Liver (tissue), 3 donors: ENCODE data around the gene VRTN.

ENCODE experiments used
- FOXA1 ChIP-seq: IDR thresholded peaks from 2 replicates; pipeline ENCODE4 v1.6.1; 2016; ENCODE audit warnings: antibody characterized with exemption
- GABPA ChIP-seq, 2 donors: IDR thresholded peaks in 1 of 2; conservative IDR thresholded peaks in 1 of 2; 2 replicates each; pipeline ENCODE4 v1.6.1; 2016; ENCODE audit warnings: antibody characterized with exemption in 2 of 2, mild to moderate bottlenecking in 1 of 2, moderate library complexity in 1 of 2
- JUND ChIP-seq, 2 donors: IDR thresholded peaks; 2 replicates each; pipeline ENCODE4 v1.6.1; 2016; ENCODE audit warnings: antibody characterized with exemption in 2 of 2
- NR2F2 ChIP-seq: IDR thresholded peaks from 2 replicates; pipeline ENCODE4 v1.6.1; 2016; ENCODE audit warnings: antibody characterized with exemption
- RAD21 ChIP-seq, 2 donors: IDR thresholded peaks; 2 replicates each; pipeline ENCODE4 v1.6.1; 2016; ENCODE audit warnings: antibody characterized with exemption in 2 of 2, mild to moderate bottlenecking in 2 of 2
- SP1 ChIP-seq: IDR thresholded peaks from 2 replicates; pipeline ENCODE4 v1.6.1; 2018; ENCODE audit warnings: antibody characterized with exemption, mild to moderate bottlenecking
- TAF1 ChIP-seq: conservative IDR thresholded peaks from 2 replicates; pipeline ENCODE4 v1.6.1; 2016; ENCODE audit warnings: antibody characterized with exemption, mild to moderate bottlenecking
- TF ChIP-seq, protein P1 (sequence below): fragments of 150-350 bp; IDR thresholded peaks from 2 replicates; pipeline ENCODE4 v1.5.1; 2017; ENCODE audit warnings: improper control_type of control experiment, low read depth, low read length; ENCODE audit not compliant: missing input control
- TF ChIP-seq, protein P2 (sequence below): IDR thresholded peaks from 2 replicates; pipeline ENCODE4 v1.6.1; 2016; ENCODE audit warnings: antibody characterized with exemption
- TF ChIP-seq, protein P3 (sequence below): IDR thresholded peaks from 2 replicates; pipeline ENCODE4 v1.6.1; 2016; ENCODE audit warnings: antibody characterized with exemption, mild to moderate bottlenecking
- donor health status: healthy.
- donor health status: healthy.

DNA sequence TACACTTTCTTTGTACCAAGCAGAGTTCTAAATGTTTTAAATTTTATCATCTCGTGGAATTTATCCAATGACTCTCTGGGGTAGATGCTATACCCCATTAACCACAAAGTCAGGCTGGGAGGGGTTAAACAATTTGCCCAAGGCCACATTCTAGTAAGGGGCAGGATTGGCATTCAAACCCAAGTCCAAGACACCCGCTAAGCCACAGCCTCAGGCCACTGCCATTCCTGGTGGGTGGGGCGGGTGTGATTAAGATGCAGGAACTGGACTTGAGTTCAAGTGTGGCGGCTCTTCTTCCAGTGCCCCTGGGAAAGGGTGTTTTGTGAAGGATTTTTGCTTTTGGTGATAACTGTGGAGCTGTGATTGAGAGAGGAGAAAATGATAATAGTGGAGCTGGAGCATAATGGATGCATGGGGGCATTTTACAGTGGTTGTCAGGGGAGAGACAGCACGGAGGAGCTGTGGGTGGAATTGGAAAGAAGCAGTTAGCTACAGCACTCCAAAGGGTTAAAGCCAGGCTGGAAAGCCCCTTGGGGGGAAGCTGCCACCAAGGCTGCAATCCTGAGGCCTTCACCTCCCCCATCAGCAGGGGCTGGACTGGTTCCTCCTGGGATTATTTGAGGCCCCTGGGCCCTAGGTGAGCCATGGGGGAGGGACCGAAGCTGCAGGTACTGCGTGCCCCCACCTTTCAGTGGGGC is 1.0 kb upstream of the VRTN start:
- TF ChIP-seq, protein P1, sequence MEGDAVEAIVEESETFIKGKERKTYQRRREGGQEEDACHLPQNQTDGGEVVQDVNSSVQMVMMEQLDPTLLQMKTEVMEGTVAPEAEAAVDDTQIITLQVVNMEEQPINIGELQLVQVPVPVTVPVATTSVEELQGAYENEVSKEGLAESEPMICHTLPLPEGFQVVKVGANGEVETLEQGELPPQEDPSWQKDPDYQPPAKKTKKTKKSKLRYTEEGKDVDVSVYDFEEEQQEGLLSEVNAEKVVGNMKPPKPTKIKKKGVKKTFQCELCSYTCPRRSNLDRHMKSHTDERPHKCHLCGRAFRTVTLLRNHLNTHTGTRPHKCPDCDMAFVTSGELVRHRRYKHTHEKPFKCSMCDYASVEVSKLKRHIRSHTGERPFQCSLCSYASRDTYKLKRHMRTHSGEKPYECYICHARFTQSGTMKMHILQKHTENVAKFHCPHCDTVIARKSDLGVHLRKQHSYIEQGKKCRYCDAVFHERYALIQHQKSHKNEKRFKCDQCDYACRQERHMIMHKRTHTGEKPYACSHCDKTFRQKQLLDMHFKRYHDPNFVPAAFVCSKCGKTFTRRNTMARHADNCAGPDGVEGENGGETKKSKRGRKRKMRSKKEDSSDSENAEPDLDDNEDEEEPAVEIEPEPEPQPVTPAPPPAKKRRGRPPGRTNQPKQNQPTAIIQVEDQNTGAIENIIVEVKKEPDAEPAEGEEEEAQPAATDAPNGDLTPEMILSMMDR = no peak
- TF ChIP-seq, protein P2, sequence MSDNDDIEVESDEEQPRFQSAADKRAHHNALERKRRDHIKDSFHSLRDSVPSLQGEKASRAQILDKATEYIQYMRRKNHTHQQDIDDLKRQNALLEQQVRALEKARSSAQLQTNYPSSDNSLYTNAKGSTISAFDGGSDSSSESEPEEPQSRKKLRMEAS = no peak
- TF ChIP-seq NR2F2 (no peak), JUND (IDR thresholded peaks at IDR 0.05) (no peak), SP1 (no peak), RAD21 (IDR thresholded peaks at IDR 0.05) (no peak), GABPA (IDR thresholded peaks at IDR 0.05 in 1 of 2, conservative IDR thresholded peaks at IDR 0.05 in 1 of 2) (no peak), TAF1 (no peak), FOXA1 (no peak)
- TF ChIP-seq, protein P3, sequence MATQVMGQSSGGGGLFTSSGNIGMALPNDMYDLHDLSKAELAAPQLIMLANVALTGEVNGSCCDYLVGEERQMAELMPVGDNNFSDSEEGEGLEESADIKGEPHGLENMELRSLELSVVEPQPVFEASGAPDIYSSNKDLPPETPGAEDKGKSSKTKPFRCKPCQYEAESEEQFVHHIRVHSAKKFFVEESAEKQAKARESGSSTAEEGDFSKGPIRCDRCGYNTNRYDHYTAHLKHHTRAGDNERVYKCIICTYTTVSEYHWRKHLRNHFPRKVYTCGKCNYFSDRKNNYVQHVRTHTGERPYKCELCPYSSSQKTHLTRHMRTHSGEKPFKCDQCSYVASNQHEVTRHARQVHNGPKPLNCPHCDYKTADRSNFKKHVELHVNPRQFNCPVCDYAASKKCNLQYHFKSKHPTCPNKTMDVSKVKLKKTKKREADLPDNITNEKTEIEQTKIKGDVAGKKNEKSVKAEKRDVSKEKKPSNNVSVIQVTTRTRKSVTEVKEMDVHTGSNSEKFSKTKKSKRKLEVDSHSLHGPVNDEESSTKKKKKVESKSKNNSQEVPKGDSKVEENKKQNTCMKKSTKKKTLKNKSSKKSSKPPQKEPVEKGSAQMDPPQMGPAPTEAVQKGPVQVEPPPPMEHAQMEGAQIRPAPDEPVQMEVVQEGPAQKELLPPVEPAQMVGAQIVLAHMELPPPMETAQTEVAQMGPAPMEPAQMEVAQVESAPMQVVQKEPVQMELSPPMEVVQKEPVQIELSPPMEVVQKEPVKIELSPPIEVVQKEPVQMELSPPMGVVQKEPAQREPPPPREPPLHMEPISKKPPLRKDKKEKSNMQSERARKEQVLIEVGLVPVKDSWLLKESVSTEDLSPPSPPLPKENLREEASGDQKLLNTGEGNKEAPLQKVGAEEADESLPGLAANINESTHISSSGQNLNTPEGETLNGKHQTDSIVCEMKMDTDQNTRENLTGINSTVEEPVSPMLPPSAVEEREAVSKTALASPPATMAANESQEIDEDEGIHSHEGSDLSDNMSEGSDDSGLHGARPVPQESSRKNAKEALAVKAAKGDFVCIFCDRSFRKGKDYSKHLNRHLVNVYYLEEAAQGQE = no peak
